Jurkat, Clone E6-1 (cell line): ENCODE results near the gene WDR91.
"Not testable (repeated sequence)": the region's sequence is repeated elsewhere in the genome, so short reads cannot be mapped to it uniquely, and the experiment has no call there.

Experiments
- DNase-seq: peaks from one replicate; pipeline ENCODE4 v3.0.0-alpha.2; 2011; ENCODE audit warnings: low read depth, low spot score
- H3K4me3 ChIP-seq: 2 replicates; pipeline ENCODE4 v1.5.1; 2011; ENCODE audit warnings: mild to moderate bottlenecking, low read length, control low read depth, moderate library complexity

The WDR91 gene

GRCh38 chr7:135184254-135184841, 27.0 kb downstream of the WDR91 start:
- DNase-seq, result no peak
- H3K4me3 ChIP-seq, result no peak overlapping the region

- no peak overlapping the region for H3K4me3 ChIP-seq
- no peak for DNase-seq
Measured at GRCh38 chr7:135183478-135183877, 27.8 kb downstream of the WDR91 start.

GRCh38 chr7:135181929-135182678, 29.2 kb downstream of the WDR91 start:
- DNase-seq, result no peak
- no peak overlapping the region for H3K4me3 ChIP-seq

- no peak overlapping the region for H3K4me3 ChIP-seq
- DNase-seq, result no peak
Measured at GRCh38 chr7:135181261-135181928, 29.9 kb downstream of the WDR91 start.

GRCh38 chr7:135180122-135180521, 31.2 kb downstream of the WDR91 start:
- no peak overlapping the region for H3K4me3 ChIP-seq
- DNase-seq, result no peak

- H3K4me3 ChIP-seq, result no peak overlapping the region
- no peak for DNase-seq
Measured at GRCh38 chr7:135179321-135179925, 31.9 kb downstream of the WDR91 start.

GRCh38 chr7:135178364-135178763, 33.0 kb downstream of the WDR91 start:
- no peak for DNase-seq
- H3K4me3 ChIP-seq, result no peak overlapping the region

GRCh38 chr7:135177028-135177696, 34.2 kb downstream of the WDR91 start:
- DNase-seq, result no peak
- H3K4me3 ChIP-seq, result no peak overlapping the region

GRCh38 chr7:135175931-135176330, 35.4 kb downstream of the WDR91 start:
- DNase-seq, result no peak
- no peak overlapping the region for H3K4me3 ChIP-seq

GRCh38 chr7:135174941-135175340, 36.4 kb downstream of the WDR91 start:
- no peak for DNase-seq
- no peak overlapping the region for H3K4me3 ChIP-seq

GRCh38 chr7:135173916-135174315, 37.4 kb downstream of the WDR91 start:
- not testable (repeated sequence) for DNase-seq, H3K4me3 ChIP-seq

GRCh38 chr7:135171581-135172291, 39.6 kb downstream of the WDR91 start:
- DNase-seq, H3K4me3 ChIP-seq: not testable (repeated sequence)

GRCh38 chr7:135170998-135171481, 40.3 kb downstream of the WDR91 start:
- H3K4me3 ChIP-seq, result peak overlapping the region; percentile 67

GRCh38 chr7:135170274-135170997, 40.9 kb downstream of the WDR91 start, which contains the start of gene CYREN:
CYREN (minus strand) TSS chr7:135170707; CDS start chr7:135168922, 1,785 bp downstream.
- DNase-seq, result peak; percentile 83
- H3K4me3 ChIP-seq, result peak within 1 kb of the TSS; percentile 67

More at GRCh38 chr7:135170998-135171481, 40.3 kb downstream of the WDR91 start:
- DNase-seq, result not testable (repeated sequence)

GRCh38 chr7:135169964-135170273, 41.4 kb downstream of the WDR91 start:
- peak overlapping the region; percentile 67 for H3K4me3 ChIP-seq
- peak; percentile 14 for DNase-seq

- H3K4me3 ChIP-seq, result peak overlapping the region; percentile 67
- DNase-seq, result peak; percentile 44
Measured at GRCh38 chr7:135169141-135169963, 42.0 kb downstream of the WDR91 start.

GRCh38 chr7:135168489-135169140, 42.7 kb downstream of the WDR91 start:
- no peak overlapping the region for H3K4me3 ChIP-seq
- DNase-seq, result no peak
